Calu3 (cell line): ENCODE data around the gene MAP2K4. TPM values are rescaled to one million over a fixed set of nuclear protein-coding genes. Genes with fewer than 3 reads are reported as not detected.
A peak's percentile ranks its signal among the peaks of the same experiment; 100 is the strongest.

Source experiments
- BruUV-seq: library from RNA; stranded (reverse); fragments of 400-500 nt; replicated peaks from 2 replicates; lab custom pipeline; 2021; lab: Mats Ljungman, UMichigan
- CTCF ChIA-PET: fragments of 300-600 bp; sonication (Branson Sonifier 250); formaldehyde crosslinking; loops from one replicate; lab custom pipeline; 2022; ENCODE audit warnings: antibody characterized with exemption; lab: Charles Lee
- DNase-seq: peaks from one replicate; pipeline ENCODE4 v3.0.0; 2022
- H3K27ac Mint-ChIP-seq: one replicate; pipeline ENCODE4 v1.8.0; 2022; ENCODE audit warnings: mixed read lengths; ENCODE audit not compliant: unreplicated experiment
- H3K27me3 Mint-ChIP-seq: one replicate; pipeline ENCODE4 v1.8.0; 2022; ENCODE audit warnings: mixed read lengths; ENCODE audit not compliant: unreplicated experiment
- H3K36me3 Mint-ChIP-seq: one replicate; pipeline ENCODE4 v1.8.0; 2022; ENCODE audit warnings: mild to moderate bottlenecking, moderate library complexity, mixed read lengths; ENCODE audit not compliant: insufficient read depth, unreplicated experiment
- H3K4me1 Mint-ChIP-seq: one replicate; pipeline ENCODE4 v1.8.0; 2022; ENCODE audit warnings: mild to moderate bottlenecking, low read depth, mixed read lengths; ENCODE audit not compliant: unreplicated experiment
- H3K4me3 Mint-ChIP-seq: one replicate; pipeline ENCODE4 v1.8.0; 2022; ENCODE audit warnings: mild to moderate bottlenecking, low read depth, moderate library complexity, mixed read lengths; ENCODE audit not compliant: unreplicated experiment
- H3K9me3 Mint-ChIP-seq: one replicate; pipeline ENCODE4 v1.8.0; 2022; ENCODE audit warnings: low read depth, mixed read lengths; ENCODE audit not compliant: unreplicated experiment
- intact Hi-C: fragments of 100-400 bp; cut with micrococcal nuclease; formaldehyde crosslinking; loops from one replicate; pipeline ENCODE4 v1.10.0; 2022; ENCODE audit not compliant: unreplicated experiment
- total RNA-seq: library from RNA; stranded (reverse); gene quantifications from 2 replicates; pipeline ENCODE4 v1.2.3, GENCODE V29; 2022
- TF ChIP-seq, protein P1 (sequence below): fragments of 200-600 bp; IDR thresholded peaks from one replicate; pipeline ENCODE4 v1.8.0; 2022; ENCODE audit warnings: antibody characterized with exemption; ENCODE audit not compliant: unreplicated experiment

MAP2K4 gene
- total RNA-seq, 1 experiment from 2014 or later, result 16.1 TPM

DNA sequence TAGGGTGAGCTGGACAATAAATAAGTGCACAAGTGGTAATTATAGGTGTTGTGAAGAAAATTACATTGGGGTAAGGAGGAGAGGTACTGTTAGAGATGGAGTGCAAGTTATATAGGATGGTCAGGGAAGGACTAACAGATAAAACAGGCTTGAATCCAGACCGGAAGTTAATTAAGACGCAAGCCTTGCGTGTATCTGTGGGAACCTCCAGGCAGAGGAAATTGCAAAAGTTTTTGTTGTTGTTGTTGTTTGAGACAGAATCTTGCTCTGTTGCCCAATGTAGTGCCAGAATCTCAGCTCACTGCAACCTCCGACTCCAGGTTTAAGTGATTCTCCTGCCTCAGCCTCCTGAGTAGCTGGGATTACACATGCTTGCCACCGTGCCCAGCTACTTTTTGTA lies 21.0 kb upstream of the MAP2K4 start:
- TF ChIP-seq, protein P1, sequence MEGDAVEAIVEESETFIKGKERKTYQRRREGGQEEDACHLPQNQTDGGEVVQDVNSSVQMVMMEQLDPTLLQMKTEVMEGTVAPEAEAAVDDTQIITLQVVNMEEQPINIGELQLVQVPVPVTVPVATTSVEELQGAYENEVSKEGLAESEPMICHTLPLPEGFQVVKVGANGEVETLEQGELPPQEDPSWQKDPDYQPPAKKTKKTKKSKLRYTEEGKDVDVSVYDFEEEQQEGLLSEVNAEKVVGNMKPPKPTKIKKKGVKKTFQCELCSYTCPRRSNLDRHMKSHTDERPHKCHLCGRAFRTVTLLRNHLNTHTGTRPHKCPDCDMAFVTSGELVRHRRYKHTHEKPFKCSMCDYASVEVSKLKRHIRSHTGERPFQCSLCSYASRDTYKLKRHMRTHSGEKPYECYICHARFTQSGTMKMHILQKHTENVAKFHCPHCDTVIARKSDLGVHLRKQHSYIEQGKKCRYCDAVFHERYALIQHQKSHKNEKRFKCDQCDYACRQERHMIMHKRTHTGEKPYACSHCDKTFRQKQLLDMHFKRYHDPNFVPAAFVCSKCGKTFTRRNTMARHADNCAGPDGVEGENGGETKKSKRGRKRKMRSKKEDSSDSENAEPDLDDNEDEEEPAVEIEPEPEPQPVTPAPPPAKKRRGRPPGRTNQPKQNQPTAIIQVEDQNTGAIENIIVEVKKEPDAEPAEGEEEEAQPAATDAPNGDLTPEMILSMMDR, result no peak
- H3K4me3 Mint-ChIP-seq, result no peak overlapping the region
- H3K9me3 Mint-ChIP-seq, result no peaks in the 10 kb centered on the region
- no TSS peak for BruUV-seq
- H3K27me3 Mint-ChIP-seq, result no peaks in the 10 kb centered on the region
- H3K4me1 Mint-ChIP-seq, result peaks cover 8% of the 10 kb centered on the region
- H3K27ac Mint-ChIP-seq, result no peak overlapping the region
- CTCF ChIA-PET, result no interaction called here
- H3K36me3 Mint-ChIP-seq, result peaks cover 9% of the 10 kb centered on the region
- intact Hi-C loops, result no loop called here
- DNase-seq, result no peak

DNA sequence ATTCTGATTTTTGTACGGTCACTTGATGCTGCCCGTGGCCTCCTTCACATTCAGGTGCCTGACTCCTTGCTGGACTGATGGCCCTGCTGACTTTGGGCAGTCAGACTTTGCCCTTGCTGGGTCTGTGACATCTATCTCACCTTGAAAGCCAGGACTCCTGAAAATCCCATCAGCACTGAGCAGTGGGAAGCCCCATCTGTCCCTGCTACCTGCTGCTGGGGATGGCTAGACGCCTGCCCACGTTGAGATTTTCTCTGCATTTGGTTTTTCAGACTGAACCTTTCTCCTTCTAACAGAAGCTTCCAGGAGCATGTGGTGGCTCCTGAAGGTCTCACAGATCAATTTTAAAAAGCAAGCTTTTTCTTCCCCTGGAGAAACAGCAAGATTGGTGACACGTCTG lies 13.2 kb upstream of the MAP2K4 start:
- Mint-ChIP-seq H3K4me1 (no peaks in the 10 kb centered on the region), H3K36me3 (no peaks in the 10 kb centered on the region), H3K4me3 (no peak overlapping the region), H3K9me3 (no peaks in the 10 kb centered on the region), H3K27me3 (peaks cover 12% of the 10 kb centered on the region), H3K27ac (no peak overlapping the region)
- CTCF ChIA-PET, result no interaction called here
- DNase-seq, result no peak
- TF ChIP-seq, protein P1, result no peak
- no TSS peak for BruUV-seq
- intact Hi-C loops, result no loop called here

DNA sequence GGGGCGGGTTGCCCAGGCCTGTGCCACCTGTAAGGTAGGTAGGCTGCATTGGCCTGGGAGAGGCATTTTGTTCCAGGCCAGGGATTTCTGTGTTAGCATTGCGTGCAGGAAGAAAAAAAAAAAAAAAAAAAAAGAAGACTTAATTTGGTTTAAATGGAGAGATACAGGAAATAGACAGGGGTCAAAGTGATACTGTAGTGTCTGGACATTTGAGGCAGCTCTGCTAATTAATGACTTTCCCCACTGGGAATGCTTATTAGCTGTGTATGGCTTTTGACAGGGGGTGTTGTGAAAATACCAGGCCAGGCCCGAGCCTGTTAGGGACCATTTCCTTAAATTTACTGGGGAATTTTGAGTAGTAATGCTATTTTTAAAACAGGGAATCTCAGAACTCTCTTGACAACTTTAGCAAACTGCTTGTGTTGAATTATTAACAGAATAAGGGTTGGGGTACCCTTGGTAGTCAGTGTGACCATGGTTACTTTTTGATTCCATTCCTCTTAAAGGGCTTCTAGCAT lies 1.0 kb downstream of the MAP2K4 start:
- no peak for DNase-seq
- TF ChIP-seq, protein P1, result no peak
- Mint-ChIP-seq H3K36me3 (peaks cover 8% of the 10 kb centered on the region), H3K27ac (no peak overlapping the region), H3K4me3 (peak overlapping the region; percentile 54), H3K9me3 (no peaks in the 10 kb centered on the region), H3K4me1 (peaks cover 8% of the 10 kb centered on the region), H3K27me3 (no peaks in the 10 kb centered on the region)
- BruUV-seq, result TSS peak; percentile 49
- intact Hi-C loops, result no loop called here
- CTCF ChIA-PET, result interaction anchor here (0.7 kb wide), 1 partner anchor 9 kb away, joined by 5 read pairs; no protein-coding TSS in a partner anchor

DNA sequence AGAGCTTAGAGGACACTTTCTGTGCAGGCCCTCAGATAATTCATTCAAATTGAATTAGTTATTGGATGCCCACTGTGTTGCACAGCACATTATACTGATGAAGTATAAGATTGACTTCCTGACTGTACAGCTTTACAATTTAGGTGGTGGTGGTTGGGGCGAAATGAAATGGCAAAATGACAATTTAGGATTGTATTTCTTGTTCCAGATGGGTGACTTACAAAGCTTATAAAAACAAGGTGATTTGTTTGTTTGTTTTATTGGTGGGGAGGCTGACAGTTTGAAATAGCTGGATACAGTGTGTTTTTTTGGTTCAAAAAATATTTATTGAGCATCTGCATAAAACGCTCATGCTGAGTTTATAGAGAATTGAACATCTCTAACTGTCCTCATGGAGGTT lies 1.6 kb downstream of the MAP2K4 start:
- no peaks in the 10 kb centered on the region for H3K27me3 Mint-ChIP-seq
- no peak for DNase-seq
- peaks cover 13% of the 10 kb centered on the region for H3K4me1 Mint-ChIP-seq
- intact Hi-C loops, result no loop called here
- peaks cover 8% of the 10 kb centered on the region for H3K36me3 Mint-ChIP-seq
- no peak overlapping the region for H3K27ac Mint-ChIP-seq
- H3K4me3 Mint-ChIP-seq, result peak overlapping the region; percentile 54
- TF ChIP-seq, protein P1, result no peak
- no peaks in the 10 kb centered on the region for H3K9me3 Mint-ChIP-seq
- BruUV-seq, result no TSS peak
- CTCF ChIA-PET, result no interaction called here
